HepG2 (cell line): ENCODE measurements around the gene ASTN2. TPM values are rescaled to one million over a fixed set of nuclear protein-coding genes. Genes with fewer than 3 reads are reported as not detected.

ENCODE experiments used
- ATAC-seq: fragments of 200-7000 bp; cut with Tn5 transposase; 3 replicates; pipeline ENCODE4 v1.9.1; 2020; ENCODE audit warnings: mild to moderate bottlenecking, moderate library complexity
- BruUV-seq: library from RNA; stranded (reverse); fragments of 400-500 nt; replicated peaks from 2 replicates; lab custom pipeline; 2021; lab: Mats Ljungman, UMichigan
- CTCF ChIA-PET: fragments of 300-600 bp; formaldehyde crosslinking; extraction: SDS; loops from one replicate; lab custom pipeline; 2021; ENCODE audit warnings: low total read pairs, inconsistent platforms, low intra/inter-chr PET ratio; lab: Yijun Ruan, JAX
- POLR2A ChIA-PET: fragments of 350-600 bp; sonication (Branson Sonifier 250); formaldehyde crosslinking; loops from one replicate; lab custom pipeline; 2020; ENCODE audit warnings: antibody characterized with exemption, inconsistent platforms; lab: Yijun Ruan, JAX
- DNase-seq: peaks from one replicate; pipeline ENCODE4 v3.0.0-alpha.2; 2015; ENCODE audit warnings: low spot score
- FAIRE-seq: peaks from 3 replicates; lab custom pipeline; 2011; peaks lifted over from hg19 to GRCh38; lab: Jason Lieb, UNC
- H2AFZ ChIP-seq: one replicate; pipeline ENCODE4 v1.6.1; 2011; ENCODE audit warnings: low read length, inconsistent platforms
- H3K27ac ChIP-seq: fragments of 300-600 bp; 3 replicates; pipeline ENCODE4 v1.8.0; 2011; ENCODE audit warnings: mixed run types, mild to moderate bottlenecking, mixed read lengths, low read length, inconsistent platforms; ENCODE audit not compliant: insufficient read depth; ENCODE audit errors: extremely low read length
- H3K27me3 ChIP-seq, 2 experiments: fragments of 200-600 bp in 1 of 2; 2 replicates in 1 of 2; 3 replicates in 1 of 2; pipeline versions ENCODE4 v1.6.0 to v1.8.0; 2011; ENCODE audit warnings: low read length in 2 of 2, mild to moderate bottlenecking in 2 of 2, moderate library complexity in 2 of 2, inconsistent platforms in 1 of 2; ENCODE audit not compliant: insufficient read depth in 2 of 2, control insufficient read depth in 1 of 2
- H3K36me3 ChIP-seq, 2 experiments: fragments of 200-600 bp in 1 of 2; replicated peaks in 1 of 2; 2 replicates in 1 of 2; 3 replicates in 1 of 2; pipeline versions ENCODE4 v1.5.1 to v1.8.0; 2011; ENCODE audit warnings: low read length in 2 of 2, inconsistent platforms in 1 of 2; ENCODE audit not compliant: insufficient read depth in 2 of 2, control insufficient read depth in 1 of 2
- H3K4me1 ChIP-seq: 2 replicates; pipeline ENCODE4 v1.5.1; 2012; ENCODE audit warnings: low read length, inconsistent platforms; ENCODE audit not compliant: insufficient read depth
- H3K4me2 ChIP-seq: 2 replicates; pipeline ENCODE4 v1.6.0; 2011; ENCODE audit warnings: low read depth, low read length, inconsistent platforms
- H3K4me3 ChIP-seq, 3 experiments: fragments of 200-600 bp in 1 of 3; sonication (generic), shearing (Covaris generic) in 1 of 3; replicated peaks in 1 of 3; 2 replicates each; pipeline ENCODE4 v1.5.1; 2011 to 2016; ENCODE audit warnings: low read length in 3 of 3, inconsistent platforms in 2 of 3, low read depth in 2 of 3, mild to moderate bottlenecking in 2 of 3, control low read depth in 1 of 3, mixed read lengths in 1 of 3; ENCODE audit not compliant: insufficient read depth in 1 of 3
- H3K79me2 ChIP-seq: one replicate; pipeline ENCODE4 v1.6.1; 2011; ENCODE audit warnings: low read length, inconsistent platforms; ENCODE audit not compliant: insufficient read depth
- H3K9ac ChIP-seq: 2 replicates; pipeline ENCODE4 v1.6.0; 2011; ENCODE audit warnings: mild to moderate bottlenecking, low read depth, low read length, inconsistent platforms; ENCODE audit not compliant: insufficient read depth
- H3K9me3 ChIP-seq: 2 replicates; pipeline ENCODE4 v1.5.1; 2012; ENCODE audit warnings: mild to moderate bottlenecking, low read length
- H4K20me1 ChIP-seq: 2 replicates; pipeline ENCODE4 v1.6.0; 2011; ENCODE audit warnings: inconsistent platforms, mild to moderate bottlenecking, low read length, moderate library complexity; ENCODE audit not compliant: insufficient read depth
- GATAD2A ChIP-seq: IDR thresholded peaks from 2 replicates; pipeline ENCODE4 v1.6.1; 2016
- HDAC2 ChIP-seq: sonication (generic); formaldehyde crosslinking; IDR thresholded peaks from 2 replicates; pipeline ENCODE4 v1.4.0; 2020; ENCODE audit warnings: missing genetic modification reagents
- HNRNPK ChIP-seq: fragments of 200-400 bp; formaldehyde crosslinking; IDR thresholded peaks from 2 replicates; pipeline ENCODE4 v1.6.1; 2018; ENCODE audit warnings: low read length, low read depth, moderate library complexity, mild to moderate bottlenecking; ENCODE audit not compliant: poor library complexity, severe bottlenecking
- POGZ ChIP-seq: sonication (generic); formaldehyde crosslinking; IDR thresholded peaks from 2 replicates; pipeline ENCODE4 v1.4.0; 2020; ENCODE audit warnings: mild to moderate bottlenecking, missing genetic modification reagents
- SP2 ChIP-seq: sonication (generic); formaldehyde crosslinking; IDR thresholded peaks from 2 replicates; pipeline ENCODE4 v1.5.1; 2020; ENCODE audit warnings: mild to moderate bottlenecking, missing genetic modification reagents
- ZMYM4 ChIP-seq: sonication (generic); formaldehyde crosslinking; IDR thresholded peaks from 2 replicates; pipeline ENCODE4 v1.8.1; 2023; ENCODE audit warnings: mild to moderate bottlenecking, missing genetic modification reagents
- ZNF570 ChIP-seq: sonication (generic); formaldehyde crosslinking; IDR thresholded peaks from 2 replicates; pipeline ENCODE4 v1.4.0; 2020; ENCODE audit warnings: mild to moderate bottlenecking, missing genetic modification reagents, borderline replicate concordance
- WGBS: methylation state at CpG from one replicate; pipeline ENCODE4 v1.1.6; 2017; ENCODE audit warnings: low lambda C conversion rate; 5-methylcytosine and 5-hydroxymethylcytosine counted together
- in situ Hi-C: cut with HindIII; loops from 2 replicates; pipeline ENCODE4 v1.10.0; 2017; ENCODE audit warnings: low pct_unique_long_range_greater_than_20kb; ENCODE audit not compliant: extremely low pct_ligation_motif_present
- intact Hi-C: fragments of 100-400 bp; cut with micrococcal nuclease; formaldehyde crosslinking; loops from one replicate; pipeline ENCODE4 v1.10.0; 2022; ENCODE audit not compliant: unreplicated experiment
- polyA plus RNA-seq, 8 experiments: library from polyadenylated mRNA; depleted of rRNA in 3 of 8; stranded (reverse) in 7 of 8; unstranded in 1 of 8; fragments of >200 nt; fragmentation: Illumina TruSeq in 4 of 8; extraction: Trizol in 4 of 8; gene quantifications; 2 replicates each; pipeline versions ENCODE4 v1.2.1 to v1.2.3, GENCODE V29; 2011 to 2016; ENCODE audit warnings: low read depth in 4 of 8, missing spikeins in 1 of 8, mixed read lengths in 1 of 8; ENCODE audit not compliant: insufficient read depth in 1 of 8
- total RNA-seq, 5 experiments: library from RNA; depleted of rRNA; stranded (reverse); fragments of >200 nt; fragmentation: Illumina TruSeq; extraction: Trizol; gene quantifications; 2 replicates each; pipeline ENCODE4 v1.2.3, GENCODE V29; 2016; ENCODE audit warnings: low read depth in 1 of 5
- TF ChIP-seq, protein P1 (sequence below): sonication (generic); formaldehyde crosslinking; IDR thresholded peaks from 2 replicates; pipeline ENCODE4 v1.4.0; 2020; ENCODE audit warnings: mild to moderate bottlenecking, missing genetic modification reagents, borderline replicate concordance
- TF ChIP-seq, protein P2 (sequence below): sonication (generic); formaldehyde crosslinking; IDR thresholded peaks from 2 replicates; pipeline ENCODE4 v1.5.1; 2020; ENCODE audit warnings: mild to moderate bottlenecking, missing genetic modification reagents, borderline replicate concordance
- TF ChIP-seq, protein P3 (sequence below): sonication (generic); formaldehyde crosslinking; IDR thresholded peaks from 2 replicates; pipeline ENCODE4 v1.8.0; 2022; ENCODE audit warnings: missing genetic modification reagents, low read depth, mild to moderate bottlenecking, borderline replicate concordance

The ASTN2 gene
- total and polyA plus RNA-seq, 2 of the 13 experiments (the other 11 are each of a cell fraction or from before 2014, with no cell fraction given): 5.2 to 13.5 TPM

DNA sequence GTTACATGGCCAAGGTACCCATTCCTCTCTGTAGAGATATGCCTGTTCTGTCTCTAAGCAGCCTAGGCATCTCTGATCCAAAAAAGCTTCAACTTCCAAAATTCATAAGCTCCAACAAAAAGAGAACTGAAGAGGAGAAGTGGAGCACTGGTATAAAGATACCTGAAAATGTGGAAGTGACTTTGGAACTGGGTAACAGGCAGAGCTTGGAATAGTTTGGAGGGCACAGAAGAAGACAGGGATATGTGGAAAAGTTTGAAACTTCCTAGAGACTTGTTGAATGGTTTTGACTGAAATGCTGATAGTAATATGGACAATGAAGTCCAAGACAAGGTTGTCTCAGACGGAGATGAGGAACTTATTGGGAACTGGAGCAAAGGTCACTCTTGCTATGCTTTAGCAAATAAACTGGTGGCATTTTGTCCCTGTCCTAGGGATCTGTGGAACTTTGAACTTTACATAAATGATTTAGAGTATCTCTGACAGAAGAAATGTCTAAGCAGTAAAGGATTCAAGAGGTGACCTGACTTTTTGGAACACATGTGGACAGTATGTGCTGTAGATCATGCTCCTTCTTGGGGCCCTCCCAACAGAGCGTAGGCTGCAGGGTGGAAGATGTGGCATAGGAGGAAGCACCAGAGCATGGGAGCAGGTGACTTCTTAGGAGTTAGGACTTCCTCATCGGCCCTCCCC, 889.9 kb downstream of the ASTN2 start:
- peaks cover 30% of the 10 kb centered on the region for H3K4me1 ChIP-seq
- in situ Hi-C loops (no loop called here), intact Hi-C loops (no loop called here)
- FAIRE-seq: peak; percentile 49
- H4K20me1 ChIP-seq: no peaks in the 10 kb centered on the region
- ChIA-PET POLR2A (interaction anchor here (0.9 to 1.7 kb wide), 2 partner anchors 22 to 23 kb away, joined by 3 to 5 read pairs; no protein-coding TSS in a partner anchor), CTCF (no interaction called here)
- no peaks in the 10 kb centered on the region for H3K36me3 ChIP-seq
- H3K79me2 ChIP-seq: no peaks in the 10 kb centered on the region
- peaks cover 11% of the 10 kb centered on the region; the same call in 1 of the 2 replicates for H3K9me3 ChIP-seq
- ATAC-seq: peak; percentile 79
- no peak overlapping the region for H2AFZ ChIP-seq
- H3K4me2 ChIP-seq: peak overlapping the region; percentile 56
- 0% methylated on average over 1 of the region's 3 CpGs for WGBS
- BruUV-seq: no TSS peak
- no peaks in the 10 kb centered on the region for H3K27me3 ChIP-seq
- peak; percentile 41 for DNase-seq
- H3K27ac ChIP-seq: no peak overlapping the region
- no peak overlapping the region for H3K9ac ChIP-seq
- peak overlapping the region in 1 of 3 experiments; percentile 32; a peak in 2 of 6 replicates for H3K4me3 ChIP-seq
- no peak for TF ChIP-seq ZNF570
- TF ChIP-seq, protein P1, sequence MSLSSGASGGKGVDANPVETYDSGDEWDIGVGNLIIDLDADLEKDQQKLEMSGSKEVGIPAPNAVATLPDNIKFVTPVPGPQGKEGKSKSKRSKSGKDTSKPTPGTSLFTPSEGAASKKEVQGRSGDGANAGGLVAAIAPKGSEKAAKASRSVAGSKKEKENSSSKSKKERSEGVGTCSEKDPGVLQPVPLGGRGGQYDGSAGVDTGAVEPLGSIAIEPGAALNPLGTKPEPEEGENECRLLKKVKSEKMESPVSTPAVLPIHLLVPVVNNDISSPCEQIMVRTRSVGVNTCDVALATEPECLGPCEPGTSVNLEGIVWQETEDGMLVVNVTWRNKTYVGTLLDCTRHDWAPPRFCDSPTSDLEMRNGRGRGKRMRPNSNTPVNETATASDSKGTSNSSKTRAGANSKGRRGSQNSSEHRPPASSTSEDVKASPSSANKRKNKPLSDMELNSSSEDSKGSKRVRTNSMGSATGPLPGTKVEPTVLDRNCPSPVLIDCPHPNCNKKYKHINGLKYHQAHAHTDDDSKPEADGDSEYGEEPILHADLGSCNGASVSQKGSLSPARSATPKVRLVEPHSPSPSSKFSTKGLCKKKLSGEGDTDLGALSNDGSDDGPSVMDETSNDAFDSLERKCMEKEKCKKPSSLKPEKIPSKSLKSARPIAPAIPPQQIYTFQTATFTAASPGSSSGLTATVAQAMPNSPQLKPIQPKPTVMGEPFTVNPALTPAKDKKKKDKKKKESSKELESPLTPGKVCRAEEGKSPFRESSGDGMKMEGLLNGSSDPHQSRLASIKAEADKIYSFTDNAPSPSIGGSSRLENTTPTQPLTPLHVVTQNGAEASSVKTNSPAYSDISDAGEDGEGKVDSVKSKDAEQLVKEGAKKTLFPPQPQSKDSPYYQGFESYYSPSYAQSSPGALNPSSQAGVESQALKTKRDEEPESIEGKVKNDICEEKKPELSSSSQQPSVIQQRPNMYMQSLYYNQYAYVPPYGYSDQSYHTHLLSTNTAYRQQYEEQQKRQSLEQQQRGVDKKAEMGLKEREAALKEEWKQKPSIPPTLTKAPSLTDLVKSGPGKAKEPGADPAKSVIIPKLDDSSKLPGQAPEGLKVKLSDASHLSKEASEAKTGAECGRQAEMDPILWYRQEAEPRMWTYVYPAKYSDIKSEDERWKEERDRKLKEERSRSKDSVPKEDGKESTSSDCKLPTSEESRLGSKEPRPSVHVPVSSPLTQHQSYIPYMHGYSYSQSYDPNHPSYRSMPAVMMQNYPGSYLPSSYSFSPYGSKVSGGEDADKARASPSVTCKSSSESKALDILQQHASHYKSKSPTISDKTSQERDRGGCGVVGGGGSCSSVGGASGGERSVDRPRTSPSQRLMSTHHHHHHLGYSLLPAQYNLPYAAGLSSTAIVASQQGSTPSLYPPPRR (CRISPR knock-in tag): no peak
- 0 out of 2 replicates have a peak, but pooled peaks have one; percentile 32 for TF ChIP-seq POGZ (CRISPR knock-in tag)
- peak; percentile 68 for TF ChIP-seq GATAD2A (CRISPR knock-in tag)
- TF ChIP-seq, protein P2, sequence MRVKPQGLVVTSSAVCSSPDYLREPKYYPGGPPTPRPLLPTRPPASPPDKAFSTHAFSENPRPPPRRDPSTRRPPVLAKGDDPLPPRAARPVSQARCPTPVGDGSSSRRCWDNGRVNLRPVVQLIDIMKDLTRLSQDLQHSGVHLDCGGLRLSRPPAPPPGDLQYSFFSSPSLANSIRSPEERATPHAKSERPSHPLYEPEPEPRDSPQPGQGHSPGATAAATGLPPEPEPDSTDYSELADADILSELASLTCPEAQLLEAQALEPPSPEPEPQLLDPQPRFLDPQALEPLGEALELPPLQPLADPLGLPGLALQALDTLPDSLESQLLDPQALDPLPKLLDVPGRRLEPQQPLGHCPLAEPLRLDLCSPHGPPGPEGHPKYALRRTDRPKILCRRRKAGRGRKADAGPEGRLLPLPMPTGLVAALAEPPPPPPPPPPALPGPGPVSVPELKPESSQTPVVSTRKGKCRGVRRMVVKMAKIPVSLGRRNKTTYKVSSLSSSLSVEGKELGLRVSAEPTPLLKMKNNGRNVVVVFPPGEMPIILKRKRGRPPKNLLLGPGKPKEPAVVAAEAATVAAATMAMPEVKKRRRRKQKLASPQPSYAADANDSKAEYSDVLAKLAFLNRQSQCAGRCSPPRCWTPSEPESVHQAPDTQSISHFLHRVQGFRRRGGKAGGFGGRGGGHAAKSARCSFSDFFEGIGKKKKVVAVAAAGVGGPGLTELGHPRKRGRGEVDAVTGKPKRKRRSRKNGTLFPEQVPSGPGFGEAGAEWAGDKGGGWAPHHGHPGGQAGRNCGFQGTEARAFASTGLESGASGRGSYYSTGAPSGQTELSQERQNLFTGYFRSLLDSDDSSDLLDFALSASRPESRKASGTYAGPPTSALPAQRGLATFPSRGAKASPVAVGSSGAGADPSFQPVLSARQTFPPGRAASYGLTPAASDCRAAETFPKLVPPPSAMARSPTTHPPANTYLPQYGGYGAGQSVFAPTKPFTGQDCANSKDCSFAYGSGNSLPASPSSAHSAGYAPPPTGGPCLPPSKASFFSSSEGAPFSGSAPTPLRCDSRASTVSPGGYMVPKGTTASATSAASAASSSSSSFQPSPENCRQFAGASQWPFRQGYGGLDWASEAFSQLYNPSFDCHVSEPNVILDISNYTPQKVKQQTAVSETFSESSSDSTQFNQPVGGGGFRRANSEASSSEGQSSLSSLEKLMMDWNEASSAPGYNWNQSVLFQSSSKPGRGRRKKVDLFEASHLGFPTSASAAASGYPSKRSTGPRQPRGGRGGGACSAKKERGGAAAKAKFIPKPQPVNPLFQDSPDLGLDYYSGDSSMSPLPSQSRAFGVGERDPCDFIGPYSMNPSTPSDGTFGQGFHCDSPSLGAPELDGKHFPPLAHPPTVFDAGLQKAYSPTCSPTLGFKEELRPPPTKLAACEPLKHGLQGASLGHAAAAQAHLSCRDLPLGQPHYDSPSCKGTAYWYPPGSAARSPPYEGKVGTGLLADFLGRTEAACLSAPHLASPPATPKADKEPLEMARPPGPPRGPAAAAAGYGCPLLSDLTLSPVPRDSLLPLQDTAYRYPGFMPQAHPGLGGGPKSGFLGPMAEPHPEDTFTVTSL (CRISPR knock-in tag): peak; percentile 26; the same call in 1 of the 2 replicates
- TF ChIP-seq SP2: no peak
- 0 out of 2 replicates have a peak, but pooled peaks have one; percentile 18 for TF ChIP-seq HDAC2 (CRISPR knock-in tag)
- TF ChIP-seq HNRNPK: no peak
- 0 out of 2 replicates have a peak, but pooled peaks have one; percentile 16 for TF ChIP-seq ZMYM4
- TF ChIP-seq, protein P3, sequence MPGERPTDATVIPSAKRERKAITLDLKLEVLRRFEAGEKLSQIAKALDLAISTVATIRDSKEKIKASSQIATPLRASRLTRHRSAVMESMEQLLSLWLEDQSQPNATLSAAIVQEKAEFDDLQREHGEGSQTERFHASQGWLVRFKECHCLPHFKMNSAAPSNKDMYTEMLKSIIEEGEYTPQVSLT (CRISPR knock-in tag): no peak
